OCI-LY7 (cell line): ENCODE data around the gene SNX22. TPM values are rescaled to one million over a fixed set of nuclear protein-coding genes. Genes with fewer than 3 reads are reported as not detected.

ENCODE experiments used
- BruUV-seq: library from RNA; stranded (reverse); fragments of 400-500 nt; replicated peaks from 2 replicates; lab custom pipeline; 2021; lab: Mats Ljungman, UMichigan
- CTCF ChIA-PET: fragments of 300-600 bp; sonication (Branson Sonifier 250); formaldehyde crosslinking; loops from one replicate; lab custom pipeline; 2022; ENCODE audit warnings: antibody characterized with exemption; ENCODE audit not compliant: unreplicated experiment; lab: Charles Lee
- POLR2A ChIA-PET: fragments of 300-600 bp; sonication (Branson Sonifier 250); formaldehyde crosslinking; loops from one replicate; lab custom pipeline; 2022; ENCODE audit warnings: antibody characterized with exemption; lab: Charles Lee
- DNase-seq: peaks from one replicate; pipeline ENCODE4 v3.0.0-alpha.2; 2015; ENCODE audit warnings: low spot score
- H2AFZ ChIP-seq: fragments of 200-600 bp; sonication (generic), shearing (Covaris generic); 2 replicates; pipeline ENCODE4 v1.6.1; 2014; ENCODE audit warnings: mild to moderate bottlenecking, antibody characterized with exemption, low read length, moderate library complexity
- H3K27ac ChIP-seq: fragments of 200-600 bp; sonication (generic); 2 replicates; pipeline ENCODE4 v1.5.1; 2014; ENCODE audit warnings: mixed run types, low read depth, mild to moderate bottlenecking, moderate library complexity, low read length, inconsistent platforms; ENCODE audit not compliant: poor library complexity, severe bottlenecking
- H3K36me3 ChIP-seq: fragments of 200-600 bp; sonication (generic); 2 replicates; pipeline ENCODE4 v1.6.1; 2014; ENCODE audit warnings: mild to moderate bottlenecking, antibody characterized with exemption, low read length, moderate library complexity, mixed read lengths; ENCODE audit not compliant: insufficient read depth
- H3K4me1 ChIP-seq: fragments of 200-600 bp; sonication (generic); 2 replicates; pipeline ENCODE4 v1.5.1; 2014; ENCODE audit warnings: mild to moderate bottlenecking, low read length; ENCODE audit not compliant: insufficient read depth, poor library complexity, severe bottlenecking
- H3K4me2 ChIP-seq: fragments of 200-600 bp; sonication (generic); 2 replicates; pipeline ENCODE4 v1.6.1; 2014; ENCODE audit warnings: mild to moderate bottlenecking, low read length
- H3K4me3 ChIP-seq: fragments of 200-600 bp; sonication (generic); 2 replicates; pipeline ENCODE4 v1.5.1; 2014; ENCODE audit warnings: mild to moderate bottlenecking, low read depth, low read length; ENCODE audit not compliant: poor library complexity, severe bottlenecking
- H3K79me2 ChIP-seq: fragments of 200-600 bp; sonication (generic); 2 replicates; pipeline ENCODE4 v1.6.1; 2016; ENCODE audit warnings: low read depth, mild to moderate bottlenecking, low read length, moderate library complexity, mixed read lengths; ENCODE audit not compliant: insufficient read depth
- H3K9me2 ChIP-seq: fragments of 200-600 bp; sonication (generic); 2 replicates; pipeline ENCODE4 v1.6.1; 2016; ENCODE audit warnings: mild to moderate bottlenecking, low read length, mixed read lengths; ENCODE audit not compliant: insufficient read depth
- H3K9me3 ChIP-seq: fragments of 200-600 bp; sonication (generic); 2 replicates; pipeline ENCODE4 v1.6.1; 2014; ENCODE audit warnings: mild to moderate bottlenecking, mixed run types, low read length, mixed read lengths
- H4K20me1 ChIP-seq: fragments of 200-600 bp; sonication (generic); 2 replicates; pipeline ENCODE4 v1.6.1; 2014; ENCODE audit warnings: mild to moderate bottlenecking, antibody characterized with exemption, low read length, moderate library complexity, mixed read lengths; ENCODE audit not compliant: insufficient read depth
- CTCF ChIP-seq: fragments of 200-600 bp; sonication (generic); conservative IDR thresholded peaks from 2 replicates; pipeline ENCODE4 v1.5.1; 2014; ENCODE audit warnings: mild to moderate bottlenecking, antibody characterized with exemption, low read length, moderate library complexity, mixed read lengths
- EZH2phosphoT487 ChIP-seq: fragments of 200-600 bp; sonication (generic); IDR thresholded peaks from 2 replicates; pipeline ENCODE4 v1.6.1; 2018; ENCODE audit warnings: low read depth, borderline replicate concordance, mild to moderate bottlenecking, mixed run types, antibody characterized with exemption, low read length, moderate library complexity, mixed read lengths
- intact Hi-C: fragments of 100-400 bp; cut with micrococcal nuclease; formaldehyde crosslinking; loops from one replicate; pipeline ENCODE4 v1.10.0; 2022; ENCODE audit not compliant: unreplicated experiment
- total RNA-seq, 2 experiments: library from RNA; depleted of rRNA in 1 of 2; stranded (reverse); fragments of >200 nt in 1 of 2; shearing (Covaris generic) in 1 of 2; gene quantifications; 2 replicates each; pipeline ENCODE4 v1.2.3, GENCODE V29; 2014 to 2022

Gene SNX22
- total RNA-seq, 2 experiments from 2014 or later: 65.7 to 68.8 TPM

- H2AFZ ChIP-seq: no peak overlapping the region
- POLR2A ChIA-PET: no interaction called here
- TF ChIP-seq CTCF: no peak
- TF ChIP-seq EZH2phosphoT487: no peak
- no peak for DNase-seq
- no peaks in the 10 kb centered on the region for H3K4me1 ChIP-seq
- no peaks in the 10 kb centered on the region; the same call in 1 of the 2 replicates for H3K36me3 ChIP-seq
- H3K4me3 ChIP-seq: no peak overlapping the region
- no peaks in the 10 kb centered on the region for H3K9me3 ChIP-seq
- intact Hi-C loops: no loop called here
- CTCF ChIA-PET: interaction anchor here (0.6 kb wide), 1 partner anchor 14 kb away, joined by 3 read pairs; no protein-coding TSS in a partner anchor
- H3K27ac ChIP-seq: no peak overlapping the region
- H4K20me1 ChIP-seq: no peaks in the 10 kb centered on the region
- no peaks in the 10 kb centered on the region for H3K79me2 ChIP-seq
- no peaks in the 10 kb centered on the region for H3K9me2 ChIP-seq
- no peak overlapping the region for H3K4me2 ChIP-seq
- BruUV-seq: no TSS peak
Measured at GRCh38 chr15:64180235-64180824, 28.8 kb downstream of the SNX22 start.

GRCh38 chr15:64182859-64183370 lies 31.4 kb downstream of the SNX22 start:
- Histone ChIP-seq H4K20me1 (no peaks in the 10 kb centered on the region), H3K79me2 (no peaks in the 10 kb centered on the region), H3K9me2 (no peaks in the 10 kb centered on the region), H3K4me1 (no peaks in the 10 kb centered on the region), H2AFZ (no peak overlapping the region), H3K4me3 (no peak overlapping the region), H3K9me3 (no peaks in the 10 kb centered on the region), H3K27ac (no peak overlapping the region), H3K36me3 (peaks cover 4% of the 10 kb centered on the region; the same call in 1 of the 2 replicates), H3K4me2 (no peak overlapping the region)
- ChIA-PET POLR2A (no interaction called here), CTCF (no interaction called here)
- BruUV-seq: no TSS peak
- intact Hi-C loops: no loop called here
- TF ChIP-seq EZH2phosphoT487 (no peak), CTCF (no peak)
- DNase-seq: no peak
